ENCODE data around the gene IRF4.

The IRF4 gene

DNA sequence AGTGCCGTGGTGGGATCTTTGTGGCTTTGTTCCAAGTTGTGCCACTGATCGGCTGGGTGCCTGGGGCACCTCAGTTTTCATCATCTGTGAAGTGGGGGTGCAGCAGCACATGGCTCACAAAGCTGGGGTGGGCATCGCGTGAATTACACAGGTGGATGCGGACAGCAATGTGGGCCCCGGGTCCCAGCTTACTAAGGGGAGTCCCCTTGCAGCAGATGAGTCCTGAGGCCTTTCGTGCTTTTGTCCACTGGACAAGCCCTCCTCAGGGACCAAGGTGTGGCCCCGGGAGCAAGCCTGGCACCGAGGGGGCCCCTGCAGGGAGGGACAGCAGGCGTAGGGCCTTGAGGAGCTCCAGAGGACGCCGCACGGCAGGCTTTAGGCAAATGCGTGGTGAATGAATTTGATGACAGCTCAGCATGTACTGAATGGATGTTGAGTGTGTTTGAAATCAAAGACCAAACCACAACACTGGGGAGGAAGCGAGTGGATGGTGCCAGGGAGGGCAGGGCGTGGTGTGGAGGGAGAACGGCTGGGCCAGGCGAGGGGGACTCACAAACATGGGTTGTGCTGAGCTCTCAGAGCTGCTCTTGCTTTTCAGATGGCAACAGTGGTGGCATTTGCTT, 53.2 kb downstream of the IRF4 start:
- no peak for DNase-seq
- no peak for TF ChIP-seq GATA1 (IDR thresholded peaks at IDR 0.05; ENCODE audit: low read depth, low read length)
- TF ChIP-seq POLR2A (IDR thresholded peaks at IDR 0.05; ENCODE audit: low read length) = no peak

DNA sequence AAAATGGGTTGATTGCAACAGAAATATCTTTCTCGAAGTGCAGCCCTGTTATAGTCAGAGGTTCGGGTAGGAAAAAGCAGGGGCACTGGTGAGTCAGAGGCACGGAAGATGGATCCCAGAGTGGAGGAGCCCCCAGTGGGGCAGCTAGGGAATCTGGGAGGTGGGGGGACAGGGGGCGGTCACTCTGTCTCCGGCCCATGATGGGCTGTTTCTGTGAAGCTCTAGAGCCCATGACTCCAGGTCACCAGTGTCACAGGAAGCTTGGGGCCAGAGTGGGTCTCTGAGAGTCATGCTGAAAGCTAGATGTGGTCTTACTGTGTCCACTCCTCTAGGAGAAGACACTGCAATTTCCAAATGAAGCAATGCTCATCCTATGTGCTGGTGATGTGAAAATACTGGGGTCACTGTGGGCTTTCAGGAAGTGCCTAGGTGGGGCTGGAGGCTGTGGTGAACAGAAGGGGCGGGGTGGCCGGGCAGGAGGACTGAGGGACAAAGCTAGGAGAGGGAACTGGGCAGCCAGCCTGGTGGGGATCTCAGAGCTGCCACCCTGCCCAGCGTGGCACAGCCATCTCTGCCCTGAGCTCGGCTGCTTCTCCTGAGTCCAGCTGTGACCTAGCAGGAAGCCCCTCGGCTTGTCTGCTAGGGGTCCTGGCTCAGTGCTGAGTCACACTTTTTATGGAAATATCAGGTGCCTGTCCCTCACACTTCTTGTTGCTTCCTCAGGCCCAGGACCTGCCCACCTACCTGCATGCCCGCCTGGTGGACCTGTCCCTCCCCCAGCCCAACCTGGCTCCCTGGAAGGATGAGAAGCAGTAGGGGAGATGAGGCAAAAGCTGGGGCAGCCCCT, 54.2 kb downstream of the IRF4 start:
- no peak for TF ChIP-seq GATA1 (IDR thresholded peaks at IDR 0.05; ENCODE audit: low read depth, low read length)
- TF ChIP-seq POLR2A (IDR thresholded peaks at IDR 0.05; ENCODE audit: low read length) = no peak
- DNase-seq = no peak

DNA sequence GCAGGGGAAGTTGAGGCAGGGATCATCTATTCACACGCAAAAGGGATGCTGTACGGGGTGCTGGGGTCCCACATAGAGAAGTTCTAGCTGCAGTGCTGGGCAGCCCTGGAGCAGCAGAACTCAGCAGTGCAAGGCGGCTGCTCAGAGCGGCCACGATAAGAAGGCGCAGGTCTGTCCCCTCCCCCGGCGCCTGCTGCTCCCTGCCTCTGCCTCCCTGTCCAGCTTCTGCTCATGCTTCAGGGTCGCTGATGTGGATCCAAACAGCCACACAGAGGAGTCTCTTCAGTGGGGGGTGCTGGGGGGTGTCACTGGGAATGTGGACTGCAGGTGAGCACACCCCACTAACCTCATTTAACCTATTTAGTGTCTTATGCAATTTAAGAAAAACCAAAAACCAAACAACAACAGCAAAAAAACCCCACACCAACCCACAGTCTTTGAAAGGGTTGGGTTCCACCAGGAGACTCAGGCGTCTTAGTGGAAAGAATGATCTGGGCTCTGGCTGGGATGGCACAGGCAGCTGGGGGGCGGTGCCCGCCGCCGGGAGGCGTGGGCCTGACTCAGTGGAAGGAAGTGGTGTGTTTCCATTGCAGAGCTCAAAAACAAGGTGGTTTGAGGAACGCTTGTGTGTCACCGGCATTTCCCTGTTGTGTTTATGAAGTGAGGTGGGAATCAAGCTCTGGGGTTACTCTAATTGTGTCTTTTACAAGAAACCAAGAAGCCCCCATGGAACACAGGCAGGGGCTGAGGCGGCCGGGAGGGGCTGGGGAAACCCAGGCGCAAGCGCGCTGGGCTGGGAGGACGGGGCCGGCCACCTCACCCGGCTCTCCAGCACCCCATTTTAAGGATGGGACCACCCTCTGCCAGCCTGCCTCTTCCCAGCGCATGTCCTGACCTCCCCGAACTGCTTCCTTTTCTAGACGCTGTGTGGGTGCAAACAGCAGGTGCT, 55.1 kb downstream of the IRF4 start:
- TF ChIP-seq GATA1 (IDR thresholded peaks at IDR 0.05; ENCODE audit: low read depth, low read length) (no peak), POLR2A (IDR thresholded peaks at IDR 0.05; ENCODE audit: low read length) (no peak)
- no peak for DNase-seq

DNA sequence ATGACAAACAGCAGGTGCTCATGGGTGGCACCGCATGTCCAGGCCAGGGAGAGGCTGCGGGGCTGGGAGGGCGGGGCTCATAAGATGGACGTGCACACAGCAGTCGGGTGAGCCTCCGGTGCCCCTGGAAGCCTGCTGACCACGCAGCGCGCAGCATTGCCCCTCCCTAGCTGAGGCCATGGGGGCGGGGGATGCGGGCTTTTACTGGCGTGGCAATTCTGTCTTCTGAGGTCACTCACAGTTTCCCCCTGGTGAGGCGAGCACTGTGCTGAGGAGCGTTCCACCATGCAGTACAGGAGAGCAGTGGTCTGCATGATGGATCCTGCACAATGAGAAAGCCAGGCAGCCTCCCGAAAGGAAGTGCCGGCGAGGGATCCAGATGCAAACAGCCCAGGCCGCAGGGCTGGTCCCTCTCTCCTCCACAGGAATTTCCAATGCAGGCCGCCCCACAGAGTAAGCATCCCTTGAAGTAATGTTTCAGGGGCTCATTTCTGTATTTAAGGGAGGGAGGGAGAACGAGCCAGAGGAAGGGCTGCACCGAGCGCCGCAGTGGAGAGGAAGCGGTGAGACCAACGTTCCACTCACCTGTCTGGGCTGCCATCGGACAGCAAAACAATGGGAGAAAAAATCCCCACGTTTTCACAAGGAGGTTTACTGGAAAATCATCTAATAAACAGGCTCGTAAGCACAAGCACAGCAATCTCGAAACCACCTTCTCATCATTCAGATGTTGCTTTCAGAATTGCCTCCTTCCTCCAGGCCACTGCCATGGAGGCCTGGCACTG, 56.0 kb downstream of the IRF4 start:
- TF ChIP-seq GATA1 (IDR thresholded peaks at IDR 0.05; ENCODE audit: low read depth, low read length) (no peak), POLR2A (IDR thresholded peaks at IDR 0.05; ENCODE audit: low read length) (no peak)
- DNase-seq = no peak

DNA sequence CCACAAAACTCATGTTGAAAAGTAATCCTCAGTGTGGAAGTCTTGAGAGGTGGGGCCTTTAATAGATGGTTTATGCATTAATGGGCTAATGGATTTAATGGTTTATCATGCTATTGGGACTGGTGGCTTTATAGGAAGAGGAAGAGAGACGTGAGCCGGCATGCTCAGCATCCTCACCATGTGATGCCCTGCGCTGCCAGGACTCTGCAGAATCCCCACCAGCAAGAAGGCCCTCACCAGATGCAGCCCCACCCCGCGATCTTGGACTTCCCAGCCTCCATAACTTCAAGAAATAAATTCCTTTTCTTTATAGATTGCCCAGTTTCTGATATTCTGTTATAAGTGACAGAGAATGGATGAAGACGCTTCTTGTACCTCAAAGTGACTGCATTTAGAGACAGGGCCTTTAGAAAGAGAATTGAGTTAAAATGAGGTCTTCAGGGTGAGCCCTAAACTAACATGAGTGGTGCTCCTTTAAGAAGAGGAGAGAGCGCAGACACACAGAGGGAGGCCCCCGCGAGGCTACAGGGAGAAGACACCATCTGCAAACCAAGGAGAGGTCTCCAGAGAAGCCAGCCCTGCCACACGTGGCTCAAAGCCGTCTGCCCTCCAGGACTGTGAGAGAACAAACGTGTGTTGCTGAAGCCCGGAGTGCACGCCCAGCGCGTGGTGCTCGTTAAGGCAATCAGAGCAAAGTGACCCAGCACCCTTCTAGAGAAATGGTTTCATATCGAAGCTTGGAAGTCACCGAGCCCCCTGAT, 56.9 kb downstream of the IRF4 start:
- DNase-seq = no peak
- TF ChIP-seq GATA1 (IDR thresholded peaks at IDR 0.05; ENCODE audit: low read depth, low read length) (no peak), POLR2A (IDR thresholded peaks at IDR 0.05; ENCODE audit: low read length) (no peak)

DNA sequence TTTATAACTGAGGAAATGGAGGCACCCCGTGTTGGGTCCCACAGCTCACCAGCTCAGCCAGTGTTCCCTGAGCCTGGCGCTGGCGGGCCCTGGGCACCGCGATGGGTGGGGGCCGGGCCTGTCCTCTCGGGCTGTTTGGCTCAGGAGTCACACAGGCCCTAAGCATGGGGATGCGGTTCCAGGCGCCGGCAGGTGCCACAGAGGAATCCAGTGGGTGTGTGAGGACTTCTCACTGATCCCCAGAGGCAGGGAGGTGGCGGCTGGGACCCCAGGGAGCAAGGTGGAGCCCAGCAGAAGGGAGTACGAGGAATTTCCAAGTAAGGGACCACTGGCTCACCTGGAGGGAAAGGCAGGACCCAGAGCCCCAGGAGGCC, 57.5 kb downstream of the IRF4 start:
- no peak for DNase-seq

DNA sequence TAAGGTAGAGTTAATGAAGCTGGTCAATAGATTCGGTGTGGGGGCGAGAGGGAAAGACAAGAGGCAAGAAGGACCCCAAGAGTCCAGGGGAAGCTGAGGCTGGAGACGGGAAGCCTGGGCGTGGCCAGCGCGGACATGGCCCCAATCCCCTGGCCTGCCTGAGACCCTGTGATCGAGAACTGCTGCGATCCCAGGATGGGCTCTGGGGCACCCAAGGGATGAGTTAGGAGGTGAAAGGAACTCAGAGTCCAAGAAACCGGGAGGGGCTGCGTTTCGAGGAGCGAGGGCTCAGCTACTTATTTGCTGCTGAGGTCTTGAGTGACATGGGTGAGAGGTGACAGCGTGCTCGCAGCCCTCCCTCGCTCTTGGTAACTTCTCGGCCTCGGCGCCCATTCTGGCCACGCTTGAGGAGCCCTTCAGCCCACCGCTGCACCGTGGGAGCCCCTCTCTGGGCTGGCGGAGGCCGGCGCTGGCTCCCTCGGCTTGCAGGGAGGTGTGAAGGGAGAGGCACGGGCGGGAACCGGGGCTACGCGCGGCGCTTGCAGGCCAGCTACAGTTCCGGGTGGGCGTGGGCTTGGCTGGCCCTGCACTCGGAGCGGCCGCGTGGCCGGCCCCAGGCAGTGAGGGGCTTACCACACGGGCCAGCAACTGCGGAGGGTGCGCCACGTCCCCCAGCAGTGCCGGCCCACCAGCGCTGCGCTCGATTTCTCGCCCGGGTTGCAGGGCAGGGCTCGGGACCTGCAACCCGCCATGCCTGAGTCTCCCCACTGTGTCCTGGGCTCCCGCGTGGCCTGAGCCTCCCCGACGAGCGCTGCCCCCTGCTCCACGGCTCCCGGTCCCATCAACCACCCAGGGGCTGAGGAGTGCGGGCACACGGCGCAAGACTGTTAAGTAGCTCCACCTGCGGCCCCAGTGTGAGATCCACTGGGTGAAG, 58.2 kb downstream of the IRF4 start:
- TF ChIP-seq GATA1 (IDR thresholded peaks at IDR 0.05; ENCODE audit: low read depth, low read length) (no peak), POLR2A (IDR thresholded peaks at IDR 0.05; ENCODE audit: low read length) (no peak)
- no peak for DNase-seq

More for the DNA sequence above, 57.5 kb downstream of the IRF4 start:
- TF ChIP-seq GATA1 (IDR thresholded peaks at IDR 0.05; ENCODE audit: low read depth, low read length) (no peak), POLR2A (IDR thresholded peaks at IDR 0.05; ENCODE audit: low read length) (no peak)

DNA sequence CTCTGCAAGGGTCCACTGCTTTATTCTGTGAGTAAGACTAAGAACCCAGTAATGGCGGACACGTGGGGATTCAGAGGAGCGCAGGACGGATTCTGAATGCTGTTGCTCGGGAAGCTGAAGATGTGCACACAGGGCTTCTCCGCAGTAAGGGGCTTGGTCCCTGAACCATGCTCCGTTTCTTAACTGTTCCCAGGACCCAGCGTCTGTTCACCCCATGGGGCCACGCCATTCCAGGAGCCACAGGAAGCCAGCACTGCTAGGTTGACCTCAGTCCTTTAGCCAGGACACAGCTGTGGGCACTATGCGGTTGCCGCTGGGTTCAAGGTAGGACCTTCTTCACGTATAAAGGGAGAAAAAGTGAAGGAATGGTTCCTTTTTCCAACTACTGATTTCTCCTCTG, 59.8 kb downstream of the IRF4 start:
- TF ChIP-seq GATA1 (IDR thresholded peaks at IDR 0.05; ENCODE audit: low read depth, low read length) (no peak), POLR2A (IDR thresholded peaks at IDR 0.05; ENCODE audit: low read length) (no peak)
- DNase-seq = no peak

DNA sequence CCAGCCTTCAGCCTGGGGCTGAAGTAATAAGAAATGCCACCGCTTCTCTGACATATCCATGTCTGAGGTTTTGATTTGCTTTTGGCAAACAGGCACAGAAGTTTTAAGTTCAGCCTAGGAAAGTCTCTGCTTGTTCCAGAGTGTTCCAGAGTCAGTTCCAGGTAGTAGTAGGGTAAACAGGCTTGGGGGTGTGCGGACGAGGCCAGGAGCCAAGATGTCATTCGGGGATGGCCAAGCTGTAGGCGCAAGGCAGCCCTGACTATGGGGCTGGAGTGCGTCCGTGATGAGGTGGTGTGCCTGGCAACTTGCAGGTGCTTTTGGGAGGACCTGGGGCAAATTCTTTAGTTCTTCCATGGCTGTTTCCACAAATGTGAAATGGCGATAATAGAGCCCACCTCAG, 60.3 kb downstream of the IRF4 start:
- TF ChIP-seq GATA1 (IDR thresholded peaks at IDR 0.05; ENCODE audit: low read depth, low read length) = no peak
- TF ChIP-seq POLR2A (IDR thresholded peaks at IDR 0.05; ENCODE audit: low read length) = no peak
- no peak for DNase-seq

DNA sequence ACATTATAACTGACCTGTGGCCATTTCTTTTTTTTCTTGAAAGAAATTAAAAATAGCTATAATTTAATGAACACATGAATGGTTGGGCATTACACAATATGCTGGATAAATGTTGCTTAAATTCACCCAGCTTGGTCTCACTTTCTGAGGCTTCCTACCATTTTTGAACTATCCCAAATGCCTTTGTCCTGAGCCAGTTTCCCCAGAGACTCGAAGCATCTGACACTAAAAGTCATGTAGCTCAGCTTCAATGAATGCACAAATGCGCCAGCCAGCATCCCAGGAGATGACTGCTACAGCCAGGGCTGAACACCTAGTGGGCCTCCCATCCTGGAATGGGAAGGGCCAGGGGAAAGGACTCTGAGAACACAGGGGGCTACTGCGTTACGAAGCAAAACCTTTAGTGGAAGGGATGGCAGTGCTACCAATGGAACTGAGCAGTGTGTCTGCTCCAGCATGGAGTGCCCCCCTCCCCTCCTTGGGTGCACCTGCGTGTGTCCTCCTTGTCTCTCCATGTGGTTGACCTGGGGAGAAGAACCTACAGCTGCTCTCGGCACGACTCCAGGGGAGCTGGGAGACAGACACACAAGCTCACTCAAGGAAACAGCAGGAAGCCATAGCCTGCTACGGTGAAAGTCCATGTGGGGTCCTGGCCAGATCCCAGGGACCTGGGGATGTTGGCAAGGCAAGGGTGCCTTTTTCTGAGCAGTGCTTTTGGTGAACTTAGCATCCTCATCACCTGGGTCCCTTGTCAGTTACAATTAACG, 60.9 kb downstream of the IRF4 start:
- DNase-seq = no peak
- TF ChIP-seq POLR2A (IDR thresholded peaks at IDR 0.05; ENCODE audit: low read length) = no peak
- TF ChIP-seq GATA1 (IDR thresholded peaks at IDR 0.05; ENCODE audit: low read depth, low read length) = no peak

DNA sequence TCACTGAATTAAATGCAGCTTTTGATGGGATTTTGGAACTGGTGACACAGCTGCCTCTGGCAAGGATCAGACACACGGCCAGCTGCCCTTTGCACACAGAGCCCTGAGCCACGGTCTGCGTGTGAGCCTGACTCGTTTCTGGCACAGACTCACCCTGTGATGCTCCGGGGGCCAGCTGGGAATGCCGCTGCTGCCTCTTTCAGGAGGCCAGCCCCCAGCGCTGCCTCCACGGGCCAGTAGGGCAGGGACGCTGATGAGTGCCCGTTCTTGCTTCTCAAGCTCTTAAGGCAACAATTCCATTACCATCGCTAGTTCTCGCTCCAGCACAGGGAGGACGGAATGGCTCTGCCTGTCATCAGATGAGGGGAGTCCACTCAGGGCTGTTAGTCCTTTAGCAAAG, 61.6 kb downstream of the IRF4 start:
- DNase-seq = no peak
- no peak for TF ChIP-seq POLR2A (IDR thresholded peaks at IDR 0.05; ENCODE audit: low read length)
